Keratinocyte (primary cell): ENCODE data around the gene CPEB4. TPM values are rescaled to one million over a fixed set of nuclear protein-coding genes. Genes with fewer than 3 reads are reported as not detected.

Experiments used
- DNase-seq: peaks from one replicate; pipeline ENCODE4 v3.0.0-alpha.2; 2011; ENCODE audit warnings: low read depth, missing footprints, low spot score
- FAIRE-seq: peaks from 2 replicates; lab custom pipeline; 2011; peaks lifted over from hg19 to GRCh38; lab: Jason Lieb, UNC
- H2AFZ ChIP-seq: 2 replicates; pipeline ENCODE4 v1.6.0; 2012; ENCODE audit warnings: low read length, control low read depth, inconsistent platforms; ENCODE audit not compliant: control insufficient read depth
- H3K27ac ChIP-seq: 2 replicates; pipeline ENCODE4 v1.5.1; 2011; ENCODE audit warnings: low read length; ENCODE audit not compliant: control insufficient read depth, insufficient read depth
- H3K27me3 ChIP-seq: 3 replicates; pipeline ENCODE4 v1.6.0; 2011; ENCODE audit warnings: low read length; ENCODE audit not compliant: control insufficient read depth, insufficient read depth; ENCODE audit errors: extremely low read depth
- H3K36me3 ChIP-seq, 2 experiments: 2 replicates in 1 of 2; 3 replicates in 1 of 2; pipeline ENCODE4 v1.5.1; 2011; ENCODE audit warnings: low read length in 2 of 2, mild to moderate bottlenecking in 1 of 2; ENCODE audit not compliant: control insufficient read depth in 2 of 2, insufficient read depth in 2 of 2; ENCODE audit errors: extremely low read depth in 1 of 2
- H3K4me1 ChIP-seq: 3 replicates; pipeline ENCODE4 v1.5.1; 2011; ENCODE audit warnings: low read length; ENCODE audit not compliant: control insufficient read depth, insufficient read depth; ENCODE audit errors: extremely low read depth
- H3K4me2 ChIP-seq: 3 replicates; pipeline ENCODE4 v1.6.0; 2011; ENCODE audit warnings: low read depth, low read length; ENCODE audit not compliant: control insufficient read depth, insufficient read depth; ENCODE audit errors: extremely low read depth
- H3K4me3 ChIP-seq, 3 experiments: fragments of 200-600 bp in 1 of 3; sonication (generic) in 1 of 3; 2 replicates in 2 of 3; 3 replicates in 1 of 3; pipeline ENCODE4 v1.5.1; 2011 to 2016; ENCODE audit warnings: low read length in 3 of 3, mild to moderate bottlenecking in 3 of 3, control low read depth in 2 of 3, inconsistent platforms in 1 of 3, low read depth in 1 of 3, mixed read lengths in 1 of 3, mixed run types in 1 of 3, moderate library complexity in 1 of 3; ENCODE audit not compliant: control insufficient read depth in 2 of 3, insufficient read depth in 2 of 3; ENCODE audit errors: extremely low read depth in 1 of 3
- H3K79me2 ChIP-seq: 2 replicates; pipeline ENCODE4 v1.6.0; 2012; ENCODE audit warnings: low read length; ENCODE audit not compliant: control insufficient read depth, insufficient read depth
- H3K9ac ChIP-seq: 3 replicates; pipeline ENCODE4 v1.6.0; 2011; ENCODE audit warnings: low read length; ENCODE audit not compliant: control insufficient read depth, insufficient read depth; ENCODE audit errors: extremely low read depth
- H3K9me1 ChIP-seq: 3 replicates; pipeline ENCODE4 v1.6.0; 2011; ENCODE audit warnings: low read length; ENCODE audit not compliant: control insufficient read depth, insufficient read depth; ENCODE audit errors: extremely low read depth
- H3K9me3 ChIP-seq: 2 replicates; pipeline ENCODE4 v1.5.1; 2012; ENCODE audit warnings: low read depth, low read length; ENCODE audit not compliant: control insufficient read depth
- H4K20me1 ChIP-seq: 3 replicates; pipeline ENCODE4 v1.6.0; 2011; ENCODE audit warnings: low read length; ENCODE audit not compliant: control insufficient read depth, insufficient read depth; ENCODE audit errors: extremely low read depth
- CTCF ChIP-seq, 3 experiments: IDR thresholded peaks in 1 of 3; conservative IDR thresholded peaks in 1 of 3; optimal IDR thresholded peaks in 1 of 3; 2 replicates in 2 of 3; 3 replicates in 1 of 3; pipeline versions ENCODE3 to v1.5.1; 2011; ENCODE audit warnings: low read length in 3 of 3, mild to moderate bottlenecking in 3 of 3, moderate library complexity in 2 of 3, control low read depth in 1 of 3, inconsistent platforms in 1 of 3; ENCODE audit not compliant: insufficient read depth in 2 of 3; ENCODE audit errors: extremely low read depth in 1 of 3
- EZH2 ChIP-seq: IDR thresholded peaks from one replicate; pipeline ENCODE4 v1.6.1; 2012; ENCODE audit warnings: inconsistent platforms, mild to moderate bottlenecking, low read length, moderate library complexity
- dilution Hi-C: fragments of 300-500 bp; cut with MboI; formaldehyde crosslinking; loops from one replicate; pipeline ENCODE4 v1.7.0; 2020; ENCODE audit warnings: low sequenced_read_pairs; ENCODE audit not compliant: extremely low pct_ligation_motif_present
- polyA plus RNA-seq, 5 experiments: library from polyadenylated mRNA; depleted of rRNA in 3 of 5; stranded (reverse) in 3 of 5; stranded (forward) in 1 of 5; unstranded in 1 of 5; fragments of >200 nt; gene quantifications; 1 replicate in 1 of 5; 2 replicates in 3 of 5; 3 replicates in 1 of 5; pipeline versions ENCODE4 v1.2.1 to v1.2.3, GENCODE V29; 2011 to 2012; ENCODE audit warnings: missing spikeins in 2 of 5, low read depth in 1 of 5, low replicate concordance in 1 of 5

CPEB4 gene
- polyA plus RNA-seq, 1 donor (not counting 4 experiments of a cell fraction or from before 2014, with no cell fraction given) = 13.8 TPM

DNA sequence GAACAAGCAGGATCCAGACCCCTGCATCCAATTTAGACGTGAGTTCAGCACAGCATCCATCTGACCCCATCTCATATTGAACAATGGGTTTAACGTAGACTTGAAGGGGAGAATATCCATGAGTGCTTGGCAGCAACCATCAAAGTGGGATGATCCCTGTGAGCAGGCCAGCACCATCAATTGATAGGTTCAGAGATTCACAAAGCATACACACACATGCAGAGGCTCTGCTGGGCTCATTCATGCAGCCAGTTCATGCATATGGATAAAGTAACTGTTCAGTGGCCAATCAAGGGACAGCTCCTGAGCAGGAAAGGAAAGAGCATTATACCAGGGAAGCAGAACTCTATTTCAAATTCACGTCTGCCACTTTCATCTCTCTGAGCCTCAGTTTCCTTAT lies 24.8 kb upstream of the CPEB4 start:
- no peaks in the 10 kb centered on the region for H4K20me1 ChIP-seq
- H3K9me1 ChIP-seq = no peaks in the 10 kb centered on the region
- H3K4me2 ChIP-seq = no peak overlapping the region
- no peaks in the 10 kb centered on the region for H3K4me1 ChIP-seq
- H3K4me3 ChIP-seq = no peak overlapping the region
- H3K36me3 ChIP-seq = no peaks in the 10 kb centered on the region
- no peak overlapping the region for H3K9ac ChIP-seq
- no peaks in the 10 kb centered on the region for H3K27me3 ChIP-seq
- H3K9me3 ChIP-seq = no peaks in the 10 kb centered on the region
- dilution Hi-C loops = no loop called here
- no peaks in the 10 kb centered on the region for H3K79me2 ChIP-seq
- no peak for DNase-seq
- FAIRE-seq = no peak
- no peak overlapping the region for H3K27ac ChIP-seq
- no peak for TF ChIP-seq CTCF (optimal IDR thresholded peaks at IDR 0.05 in 1 of 3, IDR thresholded peaks at IDR 0.05 in 1 of 3, conservative IDR thresholded peaks at IDR 0.05 in 1 of 3; ENCODE audit: extremely low read depth in 1 of 3, insufficient read depth in 2 of 3, low read length in 3 of 3)
- TF ChIP-seq EZH2 = no peak
- no peak overlapping the region for H2AFZ ChIP-seq

GRCh38 chr5:173864126-173865050 lies 23.8 kb upstream of the CPEB4 start:
- no peaks in the 10 kb centered on the region for H3K9me1 ChIP-seq
- no peaks in the 10 kb centered on the region for H3K4me1 ChIP-seq
- no peak overlapping the region for H3K4me3 ChIP-seq
- H3K36me3 ChIP-seq = no peaks in the 10 kb centered on the region
- DNase-seq (no peak), FAIRE-seq (no peak)
- no peaks in the 10 kb centered on the region for H3K79me2 ChIP-seq
- H3K27ac ChIP-seq = no peak overlapping the region
- no peak overlapping the region for H2AFZ ChIP-seq
- no peaks in the 10 kb centered on the region for H3K9me3 ChIP-seq
- no peak overlapping the region for H3K9ac ChIP-seq
- H4K20me1 ChIP-seq = no peaks in the 10 kb centered on the region
- no peak overlapping the region for H3K4me2 ChIP-seq
- no peaks in the 10 kb centered on the region for H3K27me3 ChIP-seq
- dilution Hi-C loops = no loop called here
- TF ChIP-seq CTCF (optimal IDR thresholded peaks at IDR 0.05 in 1 of 3, IDR thresholded peaks at IDR 0.05 in 1 of 3, conservative IDR thresholded peaks at IDR 0.05 in 1 of 3; ENCODE audit: extremely low read depth in 1 of 3, insufficient read depth in 2 of 3, low read length in 3 of 3) (no peak), EZH2 (no peak)
